Neural cell (in vitro differentiated cells): ENCODE data around the gene RYR3. TPM values are rescaled to one million over a fixed set of nuclear protein-coding genes. Genes with fewer than 3 reads are reported as not detected.

Experiments
- H2AFZ ChIP-seq: fragments of 200-600, 300-800 bp; sonication (generic), shearing (Covaris generic); 2 replicates; pipeline ENCODE4 v1.6.0; 2014; ENCODE audit warnings: low read depth, mild to moderate bottlenecking, antibody characterized with exemption, low read length, moderate library complexity
- H3F3A ChIP-seq: fragments of 200-600 bp; shearing (Covaris generic); 2 replicates; pipeline ENCODE4 v1.6.1; 2016; ENCODE audit warnings: mild to moderate bottlenecking, moderate library complexity, mixed read lengths, antibody characterized with exemption, low read length; ENCODE audit not compliant: insufficient read depth, poor library complexity, severe bottlenecking
- H3K27ac ChIP-seq: fragments of 200-600, 300-800 bp; sonication (generic), shearing (Covaris generic); 2 replicates; pipeline ENCODE4 v1.5.1; 2014; ENCODE audit warnings: mild to moderate bottlenecking, low read length, moderate library complexity
- H3K27me3 ChIP-seq: fragments of 300-800, 200-600 bp; sonication (generic), shearing (Covaris generic); 2 replicates; pipeline ENCODE4 v1.6.0; 2014; ENCODE audit warnings: mild to moderate bottlenecking, low read depth, low read length, moderate library complexity; ENCODE audit not compliant: insufficient read depth
- H3K36me3 ChIP-seq: fragments of 300-800, 200-600 bp; sonication (generic), shearing (Covaris generic); 2 replicates; pipeline ENCODE4 v1.5.1; 2014; ENCODE audit warnings: mild to moderate bottlenecking, antibody characterized with exemption, low read length, moderate library complexity; ENCODE audit not compliant: insufficient read depth
- H3K4me2 ChIP-seq: fragments of 300-800, 200-600 bp; sonication (generic), shearing (Covaris generic); 2 replicates; pipeline ENCODE4 v1.6.0; 2014; ENCODE audit warnings: mild to moderate bottlenecking, low read length
- H3K4me3 ChIP-seq: fragments of 300-800, 200-600 bp; sonication (generic), shearing (Covaris generic); 2 replicates; pipeline ENCODE4 v1.5.1; 2014; ENCODE audit warnings: mild to moderate bottlenecking, low read length, moderate library complexity
- H3K79me2 ChIP-seq: fragments of 200-600 bp; shearing (Covaris generic); replicated peaks from 2 replicates; pipeline ENCODE4 v1.6.0; 2014; ENCODE audit warnings: mild to moderate bottlenecking, low read length, moderate library complexity; ENCODE audit not compliant: insufficient read depth
- H3K9ac ChIP-seq: fragments of 300-800, 200-600 bp; sonication (generic), shearing (Covaris generic); 2 replicates; pipeline ENCODE4 v1.6.1; 2016; ENCODE audit warnings: mild to moderate bottlenecking, low read length, mixed read lengths
- H3K9me2 ChIP-seq: fragments of 200-600 bp; shearing (Covaris generic); 2 replicates; pipeline ENCODE4 v1.6.1; 2016; ENCODE audit warnings: mild to moderate bottlenecking, low read length, mixed read lengths; ENCODE audit not compliant: insufficient read depth
- H3K9me3 ChIP-seq: fragments of 200-600, 300-800 bp; sonication (generic), shearing (Covaris generic); 2 replicates; pipeline ENCODE4 v1.6.1; 2016; ENCODE audit warnings: mild to moderate bottlenecking, mixed run types, low read length, moderate library complexity, mixed read lengths
- H4K20me1 ChIP-seq: fragments of 200-600 bp; shearing (Covaris generic); 2 replicates; pipeline ENCODE4 v1.6.1; 2016; ENCODE audit warnings: mild to moderate bottlenecking, mixed run types; ENCODE audit not compliant: insufficient read depth
- CTCF ChIP-seq: fragments of 450-650 bp; IDR thresholded peaks from 2 replicates; pipeline ENCODE4 v1.5.1; 2014; ENCODE audit warnings: antibody characterized with exemption, mild to moderate bottlenecking, moderate library complexity; ENCODE audit not compliant: poor library complexity, severe bottlenecking
- EP300 ChIP-seq: fragments of 450-650 bp; conservative IDR thresholded peaks from 2 replicates; pipeline ENCODE4 v1.6.1; 2014; ENCODE audit warnings: antibody characterized with exemption, mild to moderate bottlenecking, moderate library complexity; ENCODE audit not compliant: poor library complexity, severe bottlenecking
- EZH2 ChIP-seq: fragments of 200-600, 300-800 bp; shearing (Covaris generic), sonication (generic); IDR thresholded peaks from 2 replicates; pipeline ENCODE4 v1.6.1; 2014; ENCODE audit warnings: antibody characterized with exemption, low read length, borderline replicate concordance, mild to moderate bottlenecking; ENCODE audit not compliant: insufficient read depth, poor library complexity, severe bottlenecking
- MXI1 ChIP-seq: fragments of 450-650 bp; conservative IDR thresholded peaks from 2 replicates; pipeline ENCODE4 v1.6.1; 2014; ENCODE audit warnings: antibody characterized with exemption, mild to moderate bottlenecking; ENCODE audit not compliant: poor library complexity, severe bottlenecking
- POLR2AphosphoS5 ChIP-seq: IDR thresholded peaks from 2 replicates; pipeline ENCODE4 v1.6.1; 2012
- RAD21 ChIP-seq: fragments of 450-650 bp; conservative IDR thresholded peaks from 2 replicates; pipeline ENCODE4 v1.6.1; 2014; ENCODE audit warnings: antibody characterized with exemption, mild to moderate bottlenecking, moderate library complexity
- REST ChIP-seq: IDR thresholded peaks from 2 replicates; pipeline ENCODE4 v1.6.1; 2012; ENCODE audit warnings: borderline replicate concordance
- SMC3 ChIP-seq: fragments of 450-650 bp; conservative IDR thresholded peaks from 2 replicates; pipeline ENCODE4 v1.6.1; 2014; ENCODE audit warnings: antibody characterized with exemption, mild to moderate bottlenecking, moderate library complexity; ENCODE audit not compliant: poor library complexity
- TAF1 ChIP-seq: IDR thresholded peaks from 2 replicates; pipeline ENCODE4 v1.6.1; 2012; ENCODE audit warnings: low read depth
- polyA plus RNA-seq: library from polyadenylated mRNA; depleted of rRNA; stranded (reverse); fragments of >200 nt; gene quantifications from 2 replicates; pipeline ENCODE4 v1.2.3, GENCODE V29; 2014

RYR3 gene
- polyA plus RNA-seq, 1 donor from 2014 or later, result 12.6 TPM

GRCh38 chr15:33735143-33735542 lies 424.4 kb downstream of the RYR3 start:
- no peak overlapping the region for H2AFZ ChIP-seq
- no peaks in the 10 kb centered on the region for H4K20me1 ChIP-seq
- TF ChIP-seq POLR2AphosphoS5, result no peak
- no peak for TF ChIP-seq SMC3
- TF ChIP-seq MXI1, result no peak
- no peak for TF ChIP-seq RAD21
- no peak for TF ChIP-seq CTCF
- TF ChIP-seq TAF1, result no peak
- no peak for TF ChIP-seq EZH2
- TF ChIP-seq EP300, result no peak
- TF ChIP-seq REST, result no peak
- H3K4me3 ChIP-seq, result no peak overlapping the region
- H3K27ac ChIP-seq, result no peak overlapping the region
- H3K36me3 ChIP-seq, result no peaks in the 10 kb centered on the region
- no peaks in the 10 kb centered on the region for H3K27me3 ChIP-seq
- H3K9me3 ChIP-seq, result no peaks in the 10 kb centered on the region
- H3K9me2 ChIP-seq, result no peaks in the 10 kb centered on the region
- H3K4me2 ChIP-seq, result no peak overlapping the region
- no peak overlapping the region for H3K9ac ChIP-seq
- no peaks in the 10 kb centered on the region for H3F3A ChIP-seq
- H3K79me2 ChIP-seq, result no peaks in the 10 kb centered on the region

- Histone ChIP-seq H2AFZ (no peak overlapping the region), H4K20me1 (no peaks in the 10 kb centered on the region)
These were observed 425.0 kb downstream of the RYR3 start for GRCh38 chr15:33735637-33736247.

More at GRCh38 chr15:33735637-33736247, 425.0 kb downstream of the RYR3 start:
- no peak overlapping the region for H3K4me3 ChIP-seq
- no peak overlapping the region for H3K4me2 ChIP-seq
- no peak overlapping the region for H3K27ac ChIP-seq
- H3F3A ChIP-seq, result no peaks in the 10 kb centered on the region
- H3K79me2 ChIP-seq, result no peaks in the 10 kb centered on the region
- no peaks in the 10 kb centered on the region for H3K36me3 ChIP-seq
- H3K9me2 ChIP-seq, result no peaks in the 10 kb centered on the region
- no peaks in the 10 kb centered on the region for H3K27me3 ChIP-seq
- H3K9me3 ChIP-seq, result no peaks in the 10 kb centered on the region
- H3K9ac ChIP-seq, result no peak overlapping the region
- peak; percentile 90 for TF ChIP-seq SMC3
- TF ChIP-seq REST, result no peak
- TF ChIP-seq CTCF, result peak; percentile 86
- no peak for TF ChIP-seq POLR2AphosphoS5
- TF ChIP-seq EP300, result no peak
- no peak for TF ChIP-seq MXI1
- peak; percentile 91 for TF ChIP-seq RAD21
- TF ChIP-seq TAF1, result no peak
- TF ChIP-seq EZH2, result no peak
